ENCODE results near the gene WDFY2.

WDFY2 gene

DNA sequence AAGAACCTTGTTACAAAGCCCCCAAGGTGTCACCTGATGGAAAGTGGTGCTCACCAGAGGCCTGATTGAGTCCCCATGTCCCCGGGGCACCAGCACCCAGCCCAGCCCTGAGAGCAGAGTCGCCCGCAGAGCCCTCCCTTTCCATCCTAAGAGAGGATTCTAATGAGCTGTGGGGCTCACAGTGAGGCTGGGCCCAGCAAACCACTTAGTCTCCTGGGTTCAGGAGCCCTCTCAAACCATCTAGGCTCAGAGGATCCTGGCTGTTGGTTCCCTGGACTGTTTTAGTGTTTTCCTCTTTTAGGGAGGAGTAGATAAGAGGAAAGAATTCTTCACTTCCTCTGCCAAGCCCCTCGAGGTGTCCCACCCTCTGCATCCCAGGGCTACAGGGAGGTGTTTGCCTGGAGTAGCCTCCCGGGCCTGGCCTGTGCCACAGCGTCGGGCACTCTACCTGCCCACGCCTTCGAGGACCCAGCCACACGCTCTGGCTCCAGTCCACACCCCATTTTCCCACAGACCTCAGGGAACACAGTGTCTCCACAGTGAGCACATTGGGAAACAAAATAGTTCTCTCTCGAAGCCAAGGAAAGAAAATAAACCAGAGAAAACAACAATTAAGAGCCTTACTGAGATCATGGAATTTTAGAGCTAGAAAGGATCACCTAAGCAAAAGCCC is 185.3 kb downstream of the WDFY2 start:
- H3K4me3 ChIP-seq (ENCODE audit: low read length): no peak overlapping the region
- DNase-seq (ENCODE audit: low read depth): no peak
- TF ChIP-seq, protein P1, sequence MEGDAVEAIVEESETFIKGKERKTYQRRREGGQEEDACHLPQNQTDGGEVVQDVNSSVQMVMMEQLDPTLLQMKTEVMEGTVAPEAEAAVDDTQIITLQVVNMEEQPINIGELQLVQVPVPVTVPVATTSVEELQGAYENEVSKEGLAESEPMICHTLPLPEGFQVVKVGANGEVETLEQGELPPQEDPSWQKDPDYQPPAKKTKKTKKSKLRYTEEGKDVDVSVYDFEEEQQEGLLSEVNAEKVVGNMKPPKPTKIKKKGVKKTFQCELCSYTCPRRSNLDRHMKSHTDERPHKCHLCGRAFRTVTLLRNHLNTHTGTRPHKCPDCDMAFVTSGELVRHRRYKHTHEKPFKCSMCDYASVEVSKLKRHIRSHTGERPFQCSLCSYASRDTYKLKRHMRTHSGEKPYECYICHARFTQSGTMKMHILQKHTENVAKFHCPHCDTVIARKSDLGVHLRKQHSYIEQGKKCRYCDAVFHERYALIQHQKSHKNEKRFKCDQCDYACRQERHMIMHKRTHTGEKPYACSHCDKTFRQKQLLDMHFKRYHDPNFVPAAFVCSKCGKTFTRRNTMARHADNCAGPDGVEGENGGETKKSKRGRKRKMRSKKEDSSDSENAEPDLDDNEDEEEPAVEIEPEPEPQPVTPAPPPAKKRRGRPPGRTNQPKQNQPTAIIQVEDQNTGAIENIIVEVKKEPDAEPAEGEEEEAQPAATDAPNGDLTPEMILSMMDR (conservative IDR thresholded peaks at IDR 0.05; ENCODE audit: low read depth, low read length): no peak

DNA sequence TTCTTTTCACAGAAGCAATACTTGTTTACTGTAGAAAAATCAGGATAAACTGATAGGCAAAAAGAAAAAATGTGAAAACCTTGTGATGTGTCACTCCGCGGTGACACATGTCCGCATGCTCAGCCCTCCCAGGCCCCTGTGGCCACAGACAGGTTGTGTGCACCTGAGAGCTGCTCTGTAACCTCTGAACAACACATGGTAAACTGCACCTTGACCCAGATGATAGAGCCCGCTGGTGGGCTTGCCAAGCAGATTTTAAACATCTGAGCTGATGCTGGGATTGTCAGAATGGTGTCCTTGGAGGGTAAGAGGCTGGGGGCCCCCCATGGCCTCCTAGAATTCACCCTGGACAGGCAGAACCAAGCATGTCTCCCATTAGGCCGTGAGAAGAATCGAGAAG is 185.9 kb downstream of the WDFY2 start:
- no peak for DNase-seq (ENCODE audit: low read depth)
- TF ChIP-seq, protein P1 (conservative IDR thresholded peaks at IDR 0.05; ENCODE audit: low read depth, low read length): no peak
- H3K4me3 ChIP-seq (ENCODE audit: low read length): no peak overlapping the region

DNA sequence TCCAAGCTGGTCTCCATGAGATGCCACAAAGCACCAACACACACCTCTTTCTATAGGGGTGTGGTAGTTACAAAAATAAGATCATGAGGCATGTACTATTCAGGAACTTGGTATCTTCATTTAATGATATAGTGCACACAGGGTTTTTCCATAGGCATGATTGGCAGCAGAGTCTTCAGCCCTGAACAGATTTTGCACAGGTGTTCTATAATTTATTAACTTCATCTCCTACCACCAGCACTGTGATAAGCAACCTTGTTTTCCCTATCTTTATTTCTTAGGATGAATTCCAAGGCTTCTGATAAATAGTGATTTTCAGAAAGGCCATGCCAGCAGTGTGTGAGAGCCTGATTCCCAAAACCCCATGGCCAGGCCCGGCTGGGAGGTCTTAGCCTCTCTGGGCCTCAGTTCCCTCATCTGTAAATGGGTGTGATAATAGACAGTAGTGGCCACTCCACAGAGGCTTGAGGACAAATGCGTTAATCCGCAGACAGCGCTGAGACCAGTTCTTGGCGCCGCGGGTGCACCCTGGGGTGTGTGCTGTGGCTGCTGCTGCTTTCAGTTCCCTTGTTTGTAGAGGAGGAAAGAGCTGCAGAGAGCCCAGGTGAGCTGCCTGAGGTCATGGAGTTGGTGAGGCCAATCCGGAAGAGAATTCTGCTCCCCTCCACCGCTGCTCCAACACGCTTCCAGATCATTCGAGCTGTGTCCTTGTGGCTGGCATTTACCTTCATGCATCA is 186.6 kb downstream of the WDFY2 start:
- TF ChIP-seq, protein P1 (conservative IDR thresholded peaks at IDR 0.05; ENCODE audit: low read depth, low read length): no peak
- H3K4me3 ChIP-seq (ENCODE audit: low read length): no peak overlapping the region
- no peak for DNase-seq (ENCODE audit: low read depth)

DNA sequence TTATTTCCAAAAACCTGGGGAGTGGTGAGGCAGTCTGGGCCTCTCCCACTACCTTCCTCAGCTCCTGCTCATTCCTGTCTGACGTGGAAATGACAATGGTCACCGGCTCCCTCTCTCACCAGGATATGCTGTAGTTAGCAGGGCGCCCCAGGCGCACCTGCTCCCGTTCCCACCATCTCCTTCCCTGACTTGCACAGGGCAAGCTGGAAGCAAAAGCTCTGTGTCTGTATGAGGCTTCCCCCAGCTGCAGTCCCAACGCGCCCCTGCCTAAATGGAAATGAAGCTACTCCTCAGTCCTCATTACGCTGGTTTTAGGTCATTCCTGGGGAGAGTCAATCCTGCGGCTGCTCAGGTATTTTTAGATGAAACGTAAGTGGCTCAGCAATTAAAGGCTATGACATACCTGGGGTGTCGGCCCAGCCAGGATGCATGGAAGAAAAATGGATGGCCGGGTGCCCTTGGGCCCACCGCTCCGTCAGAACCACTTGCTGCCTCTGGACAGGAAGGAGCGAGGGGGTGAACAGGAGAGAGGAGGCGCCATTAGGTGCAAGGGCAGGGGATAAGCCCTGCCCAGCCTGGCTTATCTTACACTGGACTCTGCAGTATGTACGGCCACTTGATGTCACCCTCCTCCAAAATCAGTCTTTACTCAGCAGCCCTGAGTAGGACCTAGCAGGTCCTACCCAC is 187.3 kb downstream of the WDFY2 start:
- H3K4me3 ChIP-seq (ENCODE audit: low read length): no peak overlapping the region
- DNase-seq (ENCODE audit: low read depth): no peak
- TF ChIP-seq, protein P1 (conservative IDR thresholded peaks at IDR 0.05; ENCODE audit: low read depth, low read length): no peak

DNA sequence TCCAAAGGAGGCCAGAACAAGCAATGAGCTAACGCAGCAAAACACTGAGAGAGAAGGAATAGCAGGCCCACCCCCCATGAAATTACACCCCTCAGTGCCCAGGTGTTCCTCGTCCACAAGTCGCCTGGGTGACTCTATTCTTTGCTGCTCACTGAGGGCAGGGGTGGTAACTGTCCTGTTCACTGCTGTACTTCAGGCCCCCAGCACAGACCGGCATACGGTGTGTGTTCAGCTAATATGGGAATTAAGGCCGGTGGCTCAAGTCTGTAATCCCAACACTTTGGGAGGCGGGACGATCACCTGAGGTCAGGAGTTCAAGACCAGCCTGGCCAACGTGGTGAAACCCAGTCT is 187.8 kb downstream of the WDFY2 start:
- DNase-seq (ENCODE audit: low read depth): no peak
- TF ChIP-seq, protein P1 (conservative IDR thresholded peaks at IDR 0.05; ENCODE audit: low read depth, low read length): no peak
- H3K4me3 ChIP-seq (ENCODE audit: low read length): no peak overlapping the region

DNA sequence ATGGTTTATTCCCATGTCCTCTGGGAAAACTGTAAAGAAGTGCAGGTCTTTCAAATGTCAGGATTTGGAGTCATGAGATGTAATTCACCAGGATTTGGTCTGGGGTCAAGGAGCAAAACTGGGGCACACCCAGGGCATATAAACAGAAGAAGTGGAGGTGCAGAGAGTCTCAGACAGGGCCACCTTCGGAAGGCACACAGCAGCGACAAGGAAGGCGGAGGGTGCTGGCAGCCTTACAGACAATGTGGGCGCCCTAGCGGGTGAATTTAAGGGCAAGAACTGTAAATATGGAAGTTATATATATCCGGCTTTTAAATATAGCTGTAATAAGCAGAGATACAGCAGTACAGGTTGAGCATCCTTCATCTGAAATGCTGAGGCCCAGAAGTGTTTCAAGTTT is 188.5 kb downstream of the WDFY2 start:
- DNase-seq (ENCODE audit: low read depth): no peak
- H3K4me3 ChIP-seq (ENCODE audit: low read length): no peak overlapping the region
- TF ChIP-seq, protein P1 (conservative IDR thresholded peaks at IDR 0.05; ENCODE audit: low read depth, low read length): no peak
